Measurements from ENCODE around the gene SLC25A1. TPM values are rescaled to one million over a fixed set of nuclear protein-coding genes. Genes with fewer than 3 reads are reported as not detected.

The SLC25A1 gene
- total and polyA plus RNA-seq, 10 of the 15 experiments (the other 5 are each of a cell fraction or from before 2014, with no cell fraction given), result 2.3 to 79.0 (median 30.3) TPM

DNA sequence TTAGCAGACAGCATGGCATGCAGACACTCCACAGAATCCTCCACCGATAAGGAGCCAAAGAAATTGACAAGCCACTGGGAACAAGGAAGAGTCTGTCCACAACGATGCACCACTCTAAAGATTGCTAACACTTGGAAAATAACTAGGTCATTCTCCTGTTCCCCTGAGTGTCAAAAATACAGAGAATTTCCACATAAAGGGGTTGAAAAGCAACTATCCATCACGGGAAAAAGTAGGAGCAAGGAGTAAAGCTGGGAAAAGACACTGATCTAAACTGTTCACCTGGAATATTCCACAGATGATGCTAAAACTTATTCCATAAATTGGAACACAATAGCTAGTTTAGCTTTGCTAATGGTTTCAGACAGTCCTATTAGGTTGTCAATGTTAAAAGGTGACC, 47.0 kb upstream of the SLC25A1 start:
- no peaks in the 10 kb centered on the region for H3K4me1 ChIP-seq (ENCODE audit: control insufficient read depth, insufficient read depth, low read length)
- H3K79me2 ChIP-seq (ENCODE audit: control insufficient read depth, insufficient read depth, low read length), result no peaks in the 10 kb centered on the region
- intact Hi-C loops (cut with micrococcal nuclease; ENCODE audit: unreplicated experiment) (no loop called here), in situ Hi-C loops (cut with MboI) (no loop called here)
- no peaks in the 10 kb centered on the region; a peak in 1 of 4 replicates for H3K27me3 ChIP-seq (replicated peaks in 1 of 2; ENCODE audit: control insufficient read depth in 2 of 2, insufficient read depth in 2 of 2, low read length in 1 of 2)
- no peak for DNase-seq (ENCODE audit: low read depth, low spot score)
- no peaks in the 10 kb centered on the region for H3K36me3 ChIP-seq (ENCODE audit: control insufficient read depth in 2 of 2, insufficient read depth in 2 of 2, low read length in 1 of 2)
- no peak overlapping the region for H3K27ac ChIP-seq (ENCODE audit: control insufficient read depth, insufficient read depth)
- ChIA-PET SMC1A (ENCODE audit: uncharacterized antibody, unreplicated experiment) (no interaction called here), CTCF (no interaction called here), RAD21 (ENCODE audit: unreplicated experiment) (no interaction called here), POLR2A (no interaction called here)
- no peak overlapping the region for H2AFZ ChIP-seq (ENCODE audit: control insufficient read depth, low read depth, low read length)
- ATAC-seq, result no peak
- no peak for TF ChIP-seq RELA (IDR thresholded peaks at IDR 0.05; ENCODE audit: borderline replicate concordance, partially characterized antibody)
- no peak for TF ChIP-seq ZZZ3 (IDR thresholded peaks at IDR 0.05; ENCODE audit: control insufficient read depth, insufficient read length, low read depth)
- no peak for TF ChIP-seq TBL1XR1 (IDR thresholded peaks at IDR 0.05; ENCODE audit: low read depth, low read length)
- no peak for TF ChIP-seq MYB (IDR thresholded peaks at IDR 0.05; ENCODE audit: borderline replicate concordance, low read depth, low read length)
- TF ChIP-seq, protein P1, sequence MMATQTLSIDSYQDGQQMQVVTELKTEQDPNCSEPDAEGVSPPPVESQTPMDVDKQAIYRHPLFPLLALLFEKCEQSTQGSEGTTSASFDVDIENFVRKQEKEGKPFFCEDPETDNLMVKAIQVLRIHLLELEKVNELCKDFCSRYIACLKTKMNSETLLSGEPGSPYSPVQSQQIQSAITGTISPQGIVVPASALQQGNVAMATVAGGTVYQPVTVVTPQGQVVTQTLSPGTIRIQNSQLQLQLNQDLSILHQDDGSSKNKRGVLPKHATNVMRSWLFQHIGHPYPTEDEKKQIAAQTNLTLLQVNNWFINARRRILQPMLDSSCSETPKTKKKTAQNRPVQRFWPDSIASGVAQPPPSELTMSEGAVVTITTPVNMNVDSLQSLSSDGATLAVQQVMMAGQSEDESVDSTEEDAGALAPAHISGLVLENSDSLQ (IDR thresholded peaks at IDR 0.05), result no peak
- TF ChIP-seq, protein P2, sequence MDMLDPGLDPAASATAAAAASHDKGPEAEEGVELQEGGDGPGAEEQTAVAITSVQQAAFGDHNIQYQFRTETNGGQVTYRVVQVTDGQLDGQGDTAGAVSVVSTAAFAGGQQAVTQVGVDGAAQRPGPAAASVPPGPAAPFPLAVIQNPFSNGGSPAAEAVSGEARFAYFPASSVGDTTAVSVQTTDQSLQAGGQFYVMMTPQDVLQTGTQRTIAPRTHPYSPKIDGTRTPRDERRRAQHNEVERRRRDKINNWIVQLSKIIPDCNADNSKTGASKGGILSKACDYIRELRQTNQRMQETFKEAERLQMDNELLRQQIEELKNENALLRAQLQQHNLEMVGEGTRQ (IDR thresholded peaks at IDR 0.05; ENCODE audit: borderline replicate concordance, low read depth, low read length), result no peak
- no peak for TF ChIP-seq MYC (IDR thresholded peaks at IDR 0.05; ENCODE audit: insufficient read depth, insufficient read length, insufficient replicate concordance, low read length, severe bottlenecking)
- TF ChIP-seq SKIL (IDR thresholded peaks at IDR 0.05; ENCODE audit: low read depth, poor library complexity, severe bottlenecking), result no peak
- TF ChIP-seq CEBPZ (IDR thresholded peaks at IDR 0.05; ENCODE audit: low read depth, low read length), result no peak
- no peak for TF ChIP-seq ZBTB33 (IDR thresholded peaks at IDR 0.05)
- no peak for TF ChIP-seq NFYB (IDR thresholded peaks at IDR 0.05; ENCODE audit: insufficient read depth, low read depth, low read length)
- no peak for TF ChIP-seq CHD1 (IDR thresholded peaks at IDR 0.05; ENCODE audit: low read depth, low read length)
- no peak for TF ChIP-seq NFXL1 (IDR thresholded peaks at IDR 0.05; ENCODE audit: borderline replicate concordance)
- no peak overlapping the region for H3K4me2 ChIP-seq (ENCODE audit: control insufficient read depth, insufficient read depth)
- 3% methylated on average over 3 of the region's 3 CpGs for WGBS (ENCODE audit: insufficient coverage, insufficient replicate concordance, low lambda C conversion rate, missing lambda C conversion rate)
- no peaks in the 10 kb centered on the region for H3K9me3 ChIP-seq (replicated peaks; ENCODE audit: control insufficient read depth, insufficient read depth, low read length)
- BruUV-seq (replicated peaks), result no TSS peak
- no peak for FAIRE-seq
- no peak overlapping the region for H3K9ac ChIP-seq (ENCODE audit: control insufficient read depth, insufficient read depth, low read length)
- H4K20me1 ChIP-seq (ENCODE audit: control insufficient read depth, insufficient read depth), result no peaks in the 10 kb centered on the region
- H3K4me3 ChIP-seq, result no peak overlapping the region

Measured in GM12878 (cell line).